ENCODE results near the gene ALK. TPM values are rescaled to one million over a fixed set of nuclear protein-coding genes. Genes with fewer than 3 reads are reported as not detected.

ALK gene
- total and polyA plus RNA-seq, 2 donors (not counting 1 experiment from before 2014, with no cell fraction given) = not detected

GRCh38 chr2:29663268-29663667 is 258.1 kb downstream of the ALK start:
- Histone ChIP-seq H3K79me2 (ENCODE audit: control insufficient read depth, insufficient read depth, low read length) (no peaks in the 10 kb centered on the region), H3K4me1 (ENCODE audit: control insufficient read depth in 2 of 2, insufficient read depth in 2 of 2, low read length in 2 of 2) (no peaks in the 10 kb centered on the region), H3K9me3 (ENCODE audit: control extremely low read depth in 1 of 3, control insufficient read depth in 2 of 3, insufficient read depth in 1 of 3, low read length in 2 of 3) (peaks cover 0 to 3% (median 0%) of the 10 kb centered on the region in 3 donors), H3K36me3 (replicated peaks in 1 of 2; ENCODE audit: control extremely low read depth in 1 of 2, control insufficient read depth in 1 of 2, extremely low read depth in 1 of 2, insufficient read depth in 2 of 2, low read length in 1 of 2) (no peaks in the 10 kb centered on the region), H3K27ac (ENCODE audit: low read length in 2 of 2) (no peak overlapping the region), H3K27me3 (replicated peaks in 1 of 4; ENCODE audit: control extremely low read depth in 1 of 4, control insufficient read depth in 3 of 4, insufficient read depth in 4 of 4, low read length in 3 of 4) (no peaks in the 10 kb centered on the region), H4K20me1 (ENCODE audit: control insufficient read depth, insufficient read depth, low read length, poor library complexity, severe bottlenecking) (no peaks in the 10 kb centered on the region), H3K4me3 (ENCODE audit: control extremely low read depth in 1 of 5, extremely low read depth in 1 of 5, insufficient read depth in 1 of 5, low read depth in 2 of 5, low read length in 4 of 5) (no peak overlapping the region), H3K9ac (ENCODE audit: low read length) (no peak overlapping the region), H2AFZ (ENCODE audit: insufficient read depth, low read depth, low read length, poor library complexity, severe bottlenecking) (no peak overlapping the region), H3K4me2 (replicated peaks; ENCODE audit: low read depth, low read length, poor library complexity, severe bottlenecking) (no peak overlapping the region)
- no peak overlapping the region for H3K4me3 Mint-ChIP-seq
- DNase-seq (no peak), ATAC-seq (ENCODE audit: low read depth) (no peak)
- H3K27me3 Mint-ChIP-seq = no peaks in the 10 kb centered on the region
- POLR2A ChIA-PET = no interaction called here
- WGBS (ENCODE audit: insufficient coverage) = 100% methylated on average over 1 of the region's 3 CpGs
- intact Hi-C loops (cut with micrococcal nuclease) = no loop called here
- no peaks in the 10 kb centered on the region for H3K9me3 Mint-ChIP-seq (ENCODE audit: insufficient read depth)
- H3K4me1 Mint-ChIP-seq = no peaks in the 10 kb centered on the region
- no peak for TF ChIP-seq CTCF (IDR thresholded peaks at IDR 0.05)
- no peak for TF ChIP-seq EZH2 (IDR thresholded peaks at IDR 0.05; ENCODE audit: borderline replicate concordance, insufficient read depth, low read depth, low read length, poor library complexity, severe bottlenecking)
- no peak overlapping the region for H3K27ac Mint-ChIP-seq
- CTCF ChIA-PET = no interaction called here

GRCh38 chr2:29662861-29663260 is 258.5 kb downstream of the ALK start:
- POLR2A ChIA-PET = no interaction called here
- H3K4me3 ChIP-seq (ENCODE audit: control extremely low read depth in 1 of 5, extremely low read depth in 1 of 5, insufficient read depth in 1 of 5, low read depth in 2 of 5, low read length in 4 of 5) = no peak overlapping the region
- H3K27me3 ChIP-seq (replicated peaks in 1 of 4; ENCODE audit: control extremely low read depth in 1 of 4, control insufficient read depth in 3 of 4, insufficient read depth in 4 of 4, low read length in 3 of 4) = peaks cover 0 to under 1% (median 0%) of the 10 kb centered on the region in 4 experiments
- ATAC-seq (ENCODE audit: low read depth) = no peak
- CTCF ChIA-PET = no interaction called here
- Mint-ChIP-seq H3K27me3 (no peaks in the 10 kb centered on the region), H3K27ac (no peak overlapping the region), H3K4me1 (no peaks in the 10 kb centered on the region), H3K9me3 (ENCODE audit: insufficient read depth) (no peaks in the 10 kb centered on the region), H3K4me3 (no peak overlapping the region)
- H4K20me1 ChIP-seq (ENCODE audit: control insufficient read depth, insufficient read depth, low read length, poor library complexity, severe bottlenecking) = no peaks in the 10 kb centered on the region
- TF ChIP-seq EZH2 (IDR thresholded peaks at IDR 0.05; ENCODE audit: borderline replicate concordance, insufficient read depth, low read depth, low read length, poor library complexity, severe bottlenecking) (no peak), CTCF (IDR thresholded peaks at IDR 0.05) (no peak)
- DNase-seq = no peak
- H3K4me2 ChIP-seq (replicated peaks; ENCODE audit: low read depth, low read length, poor library complexity, severe bottlenecking) = no peak overlapping the region
- intact Hi-C loops (cut with micrococcal nuclease) = no loop called here
- H3K4me1 ChIP-seq (ENCODE audit: control insufficient read depth in 2 of 2, insufficient read depth in 2 of 2, low read length in 2 of 2) = no peaks in the 10 kb centered on the region
- H3K36me3 ChIP-seq (replicated peaks in 1 of 2; ENCODE audit: control extremely low read depth in 1 of 2, control insufficient read depth in 1 of 2, extremely low read depth in 1 of 2, insufficient read depth in 2 of 2, low read length in 1 of 2) = no peaks in the 10 kb centered on the region
- no CpG with 5 or more reads among the region's 2 CpGs for WGBS (ENCODE audit: insufficient coverage)
- peaks cover 0 to 3% (median 0%) of the 10 kb centered on the region in 3 donors for H3K9me3 ChIP-seq (ENCODE audit: control extremely low read depth in 1 of 3, control insufficient read depth in 2 of 3, insufficient read depth in 1 of 3, low read length in 2 of 3)
- no peak overlapping the region for H2AFZ ChIP-seq (ENCODE audit: insufficient read depth, low read depth, low read length, poor library complexity, severe bottlenecking)
- H3K9ac ChIP-seq (ENCODE audit: low read length) = no peak overlapping the region
- H3K79me2 ChIP-seq (ENCODE audit: control insufficient read depth, insufficient read depth, low read length) = no peaks in the 10 kb centered on the region
- no peak overlapping the region for H3K27ac ChIP-seq (ENCODE audit: low read length in 2 of 2)
